Karpas-422 (cell line): Measurements from ENCODE around the gene ANKS1B. TPM values are rescaled to one million over a fixed set of nuclear protein-coding genes. Genes with fewer than 3 reads are reported as not detected.

Source experiments
- DNase-seq: peaks from one replicate; pipeline ENCODE4 v3.0.0-alpha.2; 2015
- H2AFZ ChIP-seq: fragments of 200-600 bp; sonication (generic); 2 replicates; pipeline ENCODE4 v1.6.1; 2014; ENCODE audit warnings: antibody characterized with exemption, low read length, mixed read lengths
- H3K27ac ChIP-seq: fragments of 200-600 bp; sonication (generic); 2 replicates; pipeline ENCODE4 v1.5.1; 2014; ENCODE audit warnings: mild to moderate bottlenecking, low read length, moderate library complexity
- H3K27me3 ChIP-seq: fragments of 200-600 bp; sonication (generic); 2 replicates; pipeline ENCODE4 v1.6.1; 2014; ENCODE audit warnings: low read length, mixed read lengths
- H3K36me3 ChIP-seq: fragments of 200-600 bp; sonication (generic); 2 replicates; pipeline ENCODE4 v1.6.1; 2014; ENCODE audit warnings: low read length, mixed read lengths; ENCODE audit not compliant: insufficient read depth
- H3K4me1 ChIP-seq: fragments of 200-600 bp; sonication (generic); 2 replicates; pipeline ENCODE4 v1.6.1; 2014; ENCODE audit warnings: mild to moderate bottlenecking, low read length, mixed read lengths
- H3K4me2 ChIP-seq: fragments of 200-600 bp; sonication (generic); 2 replicates; pipeline ENCODE4 v1.6.1; 2014; ENCODE audit warnings: low read length, low read depth, mild to moderate bottlenecking; ENCODE audit not compliant: poor library complexity, severe bottlenecking
- H3K4me3 ChIP-seq: fragments of 200-600 bp; sonication (generic); 2 replicates; pipeline ENCODE4 v1.5.1; 2014; ENCODE audit warnings: mild to moderate bottlenecking, antibody characterized with exemption, low read length, mixed read lengths
- H3K79me2 ChIP-seq: fragments of 200-600 bp; sonication (generic); 2 replicates; pipeline ENCODE4 v1.6.1; 2014; ENCODE audit warnings: mild to moderate bottlenecking, low read length, mixed read lengths
- H3K9ac ChIP-seq: fragments of 200-600 bp; sonication (generic); 2 replicates; pipeline ENCODE4 v1.6.0; 2014; ENCODE audit warnings: low read length
- H3K9me2 ChIP-seq: fragments of 200-600 bp; sonication (generic), shearing (Covaris generic); replicated peaks from 2 replicates; pipeline ENCODE4 v1.6.0; 2014; ENCODE audit warnings: mild to moderate bottlenecking, low read length, moderate library complexity; ENCODE audit not compliant: insufficient read depth
- H3K9me3 ChIP-seq: fragments of 300-700, 200-600 bp; sonication (generic); 2 replicates; pipeline ENCODE4 v1.6.1; 2014; ENCODE audit warnings: low read length, mixed read lengths
- H4K20me1 ChIP-seq: fragments of 200-600 bp; sonication (generic); 2 replicates; pipeline ENCODE4 v1.6.1; 2014; ENCODE audit warnings: mild to moderate bottlenecking, antibody characterized with exemption, low read length, low read depth; ENCODE audit not compliant: insufficient read depth
- total RNA-seq: library from RNA; depleted of rRNA; stranded (reverse); fragments of >200 nt; shearing (Covaris generic); gene quantifications from 2 replicates; pipeline ENCODE4 v1.2.3, GENCODE V29; 2014; ENCODE audit warnings: low replicate concordance

Gene ANKS1B
- total RNA-seq, 1 experiment from 2014 or later = 23.4 TPM

DNA sequence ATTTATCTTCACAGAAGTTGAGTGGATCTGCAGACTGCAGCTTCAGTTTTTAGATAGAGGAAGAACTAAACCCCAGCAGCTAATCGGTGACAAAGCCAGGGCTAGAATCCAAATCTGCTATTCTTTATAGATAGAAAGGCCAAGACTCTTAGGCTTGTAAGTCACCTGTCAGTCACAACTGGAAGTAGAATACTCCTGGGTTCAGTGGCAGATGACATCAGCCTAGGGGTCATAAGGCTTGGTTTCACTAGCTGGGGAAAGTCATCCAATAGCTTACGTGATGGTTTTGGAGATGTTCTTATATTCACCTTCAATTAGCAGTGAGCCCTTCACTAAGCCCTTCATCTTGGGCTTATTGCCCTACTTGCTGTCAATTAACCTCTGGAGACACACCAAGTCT is 1246.2 kb downstream of the ANKS1B start:
- no peak overlapping the region for H2AFZ ChIP-seq
- no peak for DNase-seq

DNA sequence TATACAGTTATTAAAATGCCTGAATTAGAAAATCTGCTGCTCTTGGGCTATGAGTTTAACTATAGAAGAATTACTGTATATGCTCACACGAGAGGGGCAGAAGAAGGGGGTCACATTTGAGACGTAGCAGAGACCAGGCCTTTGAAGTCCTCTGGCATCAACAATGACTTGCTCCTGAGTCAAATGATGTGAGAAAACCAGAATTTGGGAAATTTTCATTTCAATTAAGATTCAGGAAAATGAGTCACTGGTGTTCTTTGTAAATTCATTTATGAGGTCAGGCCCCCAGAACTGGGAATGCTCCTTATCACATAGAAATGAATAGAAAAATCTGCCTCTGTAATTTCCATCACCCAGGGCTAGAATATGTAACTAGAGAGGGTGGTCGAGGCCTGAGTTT is 1246.7 kb downstream of the ANKS1B start:
- no peaks in the 10 kb centered on the region for H3K9me2 ChIP-seq
- no peaks in the 10 kb centered on the region; the same call in 1 of the 2 replicates for H3K27me3 ChIP-seq
- no peak overlapping the region for H3K4me2 ChIP-seq
- H3K36me3 ChIP-seq = 0 out of 2 replicates have a peak, but pooled peaks cover 3% of the 10 kb centered on the region
- H2AFZ ChIP-seq = no peak overlapping the region
- H3K9ac ChIP-seq = no peak overlapping the region
- H3K79me2 ChIP-seq = no peaks in the 10 kb centered on the region
- no peaks in the 10 kb centered on the region for H3K9me3 ChIP-seq
- DNase-seq = no peak
- H3K27ac ChIP-seq = no peak overlapping the region
- no peaks in the 10 kb centered on the region for H4K20me1 ChIP-seq
- H3K4me1 ChIP-seq = peaks cover 6% of the 10 kb centered on the region
- no peak overlapping the region for H3K4me3 ChIP-seq

More for the DNA sequence above, 1246.2 kb downstream of the ANKS1B start:
- H4K20me1 ChIP-seq = no peaks in the 10 kb centered on the region
- no peaks in the 10 kb centered on the region for H3K79me2 ChIP-seq
- H3K36me3 ChIP-seq = 0 out of 2 replicates have a peak, but pooled peaks cover 3% of the 10 kb centered on the region
- peaks cover 6% of the 10 kb centered on the region for H3K4me1 ChIP-seq
- H3K4me2 ChIP-seq = no peak overlapping the region
- H3K9me3 ChIP-seq = no peaks in the 10 kb centered on the region
- no peaks in the 10 kb centered on the region; the same call in 1 of the 2 replicates for H3K27me3 ChIP-seq
- no peaks in the 10 kb centered on the region for H3K9me2 ChIP-seq
- no peak overlapping the region for H3K27ac ChIP-seq
- no peak overlapping the region for H3K9ac ChIP-seq
- H3K4me3 ChIP-seq = no peak overlapping the region

DNA sequence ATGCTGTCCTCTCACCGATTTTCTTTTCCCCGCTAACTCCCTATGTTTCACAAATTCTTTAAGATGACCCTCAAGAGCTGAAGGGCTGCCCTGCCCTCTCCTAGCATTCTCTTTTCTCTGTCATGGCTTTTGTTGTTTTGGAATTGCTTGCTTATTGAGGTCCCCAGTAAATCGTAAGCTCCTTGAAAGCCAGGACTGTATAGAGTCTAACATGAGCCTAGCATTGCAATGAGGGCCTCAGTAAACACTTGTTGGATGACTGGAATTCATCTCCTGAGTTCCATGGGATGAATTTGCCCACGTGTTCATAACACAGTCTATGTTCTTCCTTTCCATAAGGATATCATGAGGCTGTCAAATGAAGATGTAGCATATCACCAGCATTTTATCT is 1247.4 kb downstream of the ANKS1B start:
- no peaks in the 10 kb centered on the region for H3K9me2 ChIP-seq
- H3K27me3 ChIP-seq = no peaks in the 10 kb centered on the region; the same call in 1 of the 2 replicates
- no peak overlapping the region for H3K27ac ChIP-seq
- H4K20me1 ChIP-seq = no peaks in the 10 kb centered on the region
- no peak overlapping the region for H2AFZ ChIP-seq
- no peaks in the 10 kb centered on the region for H3K9me3 ChIP-seq
- 0 out of 2 replicates have a peak, but pooled peaks cover 3% of the 10 kb centered on the region for H3K36me3 ChIP-seq
- no peak overlapping the region for H3K4me2 ChIP-seq
- no peak overlapping the region for H3K9ac ChIP-seq
- peaks cover 6% of the 10 kb centered on the region for H3K4me1 ChIP-seq
- no peak overlapping the region for H3K4me3 ChIP-seq
- no peak for DNase-seq
- H3K79me2 ChIP-seq = no peaks in the 10 kb centered on the region

DNA sequence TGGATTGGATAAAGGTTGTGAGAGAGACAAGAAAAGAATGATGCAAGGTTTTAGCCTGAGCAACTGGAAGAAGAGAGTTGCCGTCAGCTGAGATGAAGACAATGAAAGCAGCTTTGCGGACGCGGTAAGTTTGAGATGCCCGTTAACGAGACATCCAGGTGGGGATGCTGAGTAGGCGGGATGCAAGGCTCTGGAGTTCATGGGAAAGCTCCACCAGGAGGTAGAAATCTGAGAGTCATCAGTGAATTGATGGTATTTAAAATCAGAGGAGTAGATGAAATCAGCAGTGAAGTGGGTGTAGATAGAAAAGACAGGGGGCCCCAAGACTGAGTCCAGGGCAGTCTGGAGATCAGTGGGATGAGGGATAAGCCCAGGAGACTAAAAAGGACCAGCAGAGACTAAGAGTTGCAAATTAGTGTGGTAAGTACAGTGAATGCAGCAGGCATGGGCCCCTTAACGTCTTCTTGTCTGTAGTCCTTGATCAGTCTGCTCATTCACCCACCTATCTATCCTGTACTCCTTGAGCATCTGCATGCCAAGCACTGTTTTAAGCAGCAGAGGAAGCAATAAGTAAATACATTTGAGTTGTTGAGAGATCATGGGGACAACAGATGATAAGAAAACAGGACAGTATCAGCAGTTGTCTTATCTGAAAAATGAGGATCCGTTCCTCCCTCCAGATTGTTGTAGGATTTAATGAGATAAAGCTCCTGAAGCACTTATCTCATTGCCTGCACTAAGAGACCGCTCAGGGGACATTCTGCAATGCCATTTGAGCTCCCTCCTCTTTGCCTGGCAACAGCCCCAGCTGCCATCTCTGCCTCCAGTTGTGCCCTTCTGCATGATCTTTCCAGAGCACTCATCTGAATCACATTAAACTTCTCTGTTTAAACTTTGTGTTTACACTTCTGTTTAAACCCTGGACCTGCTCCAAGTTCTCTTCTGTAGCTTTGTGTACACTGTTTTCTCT is 1248.1 kb downstream of the ANKS1B start:
- Histone ChIP-seq H3K36me3 (0 out of 2 replicates have a peak, but pooled peaks cover 3% of the 10 kb centered on the region), H3K9ac (no peak overlapping the region), H3K4me3 (no peak overlapping the region), H3K4me1 (peaks cover 2% of the 10 kb centered on the region), H4K20me1 (no peaks in the 10 kb centered on the region), H3K27ac (no peak overlapping the region), H3K9me2 (no peaks in the 10 kb centered on the region), H2AFZ (no peak overlapping the region), H3K27me3 (no peaks in the 10 kb centered on the region; the same call in 1 of the 2 replicates), H3K4me2 (no peak overlapping the region), H3K9me3 (no peaks in the 10 kb centered on the region), H3K79me2 (no peaks in the 10 kb centered on the region)
- DNase-seq = no peak

DNA sequence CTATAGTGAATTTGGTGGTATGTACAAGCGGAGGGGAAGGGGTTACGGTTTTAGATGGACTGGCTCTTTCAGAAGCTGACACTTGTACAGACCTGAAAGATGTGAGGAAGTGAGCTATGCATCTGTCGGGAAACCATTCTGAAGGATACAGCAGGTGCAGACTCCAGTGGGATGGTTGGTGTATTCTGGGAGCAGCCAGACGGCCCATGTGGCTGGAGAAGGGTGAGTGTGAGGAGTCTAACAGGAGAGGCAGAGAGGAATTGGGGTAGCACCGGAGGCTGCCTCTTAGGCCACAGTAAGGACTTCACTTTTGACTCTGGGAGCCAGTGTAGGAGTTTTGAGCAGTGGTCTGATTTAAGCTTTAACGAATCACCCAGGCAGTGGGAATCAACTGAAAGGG is 1248.9 kb downstream of the ANKS1B start:
- H3K9me2 ChIP-seq = no peaks in the 10 kb centered on the region
- DNase-seq = no peak
- H3K9ac ChIP-seq = no peak overlapping the region
- no peak overlapping the region for H3K27ac ChIP-seq
- no peaks in the 10 kb centered on the region for H3K79me2 ChIP-seq
- H3K4me2 ChIP-seq = no peak overlapping the region
- H2AFZ ChIP-seq = no peak overlapping the region
- no peaks in the 10 kb centered on the region for H4K20me1 ChIP-seq
- H3K9me3 ChIP-seq = no peaks in the 10 kb centered on the region
- H3K27me3 ChIP-seq = no peaks in the 10 kb centered on the region; the same call in 1 of the 2 replicates
- H3K4me3 ChIP-seq = no peak overlapping the region
- H3K4me1 ChIP-seq = no peaks in the 10 kb centered on the region
- H3K36me3 ChIP-seq = peaks cover 8% of the 10 kb centered on the region

DNA sequence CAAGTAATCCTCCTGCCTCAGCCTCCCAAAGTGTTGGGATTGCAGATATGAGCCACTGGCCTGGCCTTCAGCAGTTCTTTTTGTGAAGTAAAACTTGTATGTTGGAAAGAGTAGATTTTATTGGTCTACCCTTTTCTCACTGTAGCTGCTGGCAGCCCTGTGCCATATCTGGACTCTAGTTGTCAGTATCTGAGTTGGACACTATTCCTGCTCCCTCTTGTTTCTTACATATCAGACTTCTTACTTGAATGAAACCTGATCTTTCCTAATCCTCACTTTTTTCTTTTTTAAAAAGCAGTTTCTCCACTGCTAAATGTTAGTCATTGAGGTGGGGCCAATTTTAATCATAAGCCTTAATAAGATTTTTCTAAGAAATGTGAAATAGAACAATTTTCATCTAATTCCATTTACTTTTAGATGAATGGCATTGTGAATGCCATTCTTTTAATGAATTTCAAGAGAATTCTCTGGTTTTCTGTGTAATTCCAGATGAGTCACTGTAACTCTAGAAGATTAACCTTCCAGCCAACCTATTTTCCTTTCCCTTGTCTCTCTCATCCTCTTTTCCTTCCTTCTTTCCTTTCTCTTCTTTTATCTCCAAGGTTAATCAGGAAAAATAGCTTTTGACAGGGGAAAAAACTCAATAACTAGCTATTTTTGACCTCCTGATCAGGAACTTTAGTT is 1250.9 kb downstream of the ANKS1B start:
- Histone ChIP-seq H3K4me2 (no peak overlapping the region), H3K27ac (no peak overlapping the region), H3K4me3 (no peak overlapping the region), H4K20me1 (no peaks in the 10 kb centered on the region), H3K9ac (no peak overlapping the region), H2AFZ (no peak overlapping the region), H3K9me2 (no peaks in the 10 kb centered on the region), H3K27me3 (no peaks in the 10 kb centered on the region), H3K36me3 (peaks cover 12% of the 10 kb centered on the region), H3K4me1 (no peaks in the 10 kb centered on the region), H3K79me2 (no peaks in the 10 kb centered on the region), H3K9me3 (no peaks in the 10 kb centered on the region)
- DNase-seq = no peak

DNA sequence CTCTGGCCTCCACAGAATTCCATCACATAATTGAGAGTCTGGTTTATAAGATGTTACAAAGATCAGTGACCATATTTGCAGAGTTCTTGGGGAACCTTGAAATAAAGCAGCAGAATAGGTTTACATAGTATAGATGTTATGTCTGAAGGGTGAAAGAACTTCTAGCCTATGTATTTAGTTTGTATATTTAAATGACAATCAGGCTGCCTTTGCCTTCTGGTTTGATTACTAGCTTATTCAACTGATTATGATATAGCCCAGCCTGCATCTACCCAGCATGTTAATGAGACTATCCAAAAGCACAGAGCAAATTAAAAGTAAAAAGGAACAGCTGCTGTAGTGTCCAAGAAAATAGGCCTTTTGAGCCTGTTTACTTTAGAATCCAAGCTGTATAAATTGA is 1254.3 kb downstream of the ANKS1B start:
- DNase-seq = no peak
- no peak overlapping the region for H3K4me3 ChIP-seq
- no peak overlapping the region for H3K9ac ChIP-seq
- no peaks in the 10 kb centered on the region for H3K9me2 ChIP-seq
- no peak overlapping the region for H3K27ac ChIP-seq
- H3K4me1 ChIP-seq = peaks cover 9% of the 10 kb centered on the region
- no peaks in the 10 kb centered on the region for H3K79me2 ChIP-seq
- no peak overlapping the region for H3K4me2 ChIP-seq
- no peak overlapping the region for H2AFZ ChIP-seq
- H3K27me3 ChIP-seq = no peaks in the 10 kb centered on the region
- H3K36me3 ChIP-seq = peaks cover 27% of the 10 kb centered on the region
- H4K20me1 ChIP-seq = no peaks in the 10 kb centered on the region
- H3K9me3 ChIP-seq = no peaks in the 10 kb centered on the region

DNA sequence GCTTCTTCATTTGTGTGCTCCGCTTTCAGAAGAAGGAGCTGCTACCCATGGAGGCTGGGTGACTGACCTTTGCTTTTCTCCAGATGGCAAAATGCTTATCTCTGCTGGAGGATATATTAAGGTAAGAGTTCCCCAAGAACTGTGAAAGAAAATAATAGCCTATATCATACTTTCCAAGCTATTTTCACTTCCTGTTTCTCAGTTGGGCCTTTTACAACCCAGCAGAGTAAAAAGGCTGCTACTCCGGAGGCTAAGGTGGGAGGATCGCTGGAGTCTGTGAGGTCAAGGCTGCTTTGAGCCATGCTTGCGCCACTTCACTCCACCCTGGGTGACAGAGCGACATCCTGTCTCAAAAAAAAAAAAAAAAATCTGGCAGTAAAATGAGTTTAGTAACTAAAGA is 1257.5 kb downstream of the ANKS1B start:
- H4K20me1 ChIP-seq = no peaks in the 10 kb centered on the region

More for the DNA sequence above, 1257.5 kb downstream of the ANKS1B start:
- H3K4me1 ChIP-seq = peaks cover 9% of the 10 kb centered on the region
- H3K27ac ChIP-seq = no peak overlapping the region
- H2AFZ ChIP-seq = no peak overlapping the region
- H3K79me2 ChIP-seq = no peaks in the 10 kb centered on the region
- H3K27me3 ChIP-seq = no peaks in the 10 kb centered on the region
- no peak overlapping the region for H3K4me2 ChIP-seq
- H3K9ac ChIP-seq = no peak overlapping the region
- peak; percentile 45 for DNase-seq
- H3K9me3 ChIP-seq = no peaks in the 10 kb centered on the region
- no peaks in the 10 kb centered on the region for H3K9me2 ChIP-seq
- H3K36me3 ChIP-seq = peaks cover 30% of the 10 kb centered on the region
- H3K4me3 ChIP-seq = no peak overlapping the region
